ENCODE measurements around the gene CACNB4. TPM values are rescaled to one million over a fixed set of nuclear protein-coding genes. Genes with fewer than 3 reads are reported as not detected.

Gene CACNB4
- total RNA-seq, 1 experiment from 2014 or later, result 1.00 TPM

GRCh38 chr2:151904021-151904420 is 194.8 kb downstream of the CACNB4 start:
- H3K9me3 ChIP-seq, result no peaks in the 10 kb centered on the region
- Mint-ChIP-seq H3K9me3 (ENCODE audit: unreplicated experiment) (no peaks in the 10 kb centered on the region), H3K27ac (ENCODE audit: unreplicated experiment) (no peak overlapping the region), H3K27me3 (ENCODE audit: insufficient read depth, unreplicated experiment) (no peaks in the 10 kb centered on the region), H3K4me1 (ENCODE audit: low read depth, unreplicated experiment) (no peaks in the 10 kb centered on the region), H3K36me3 (ENCODE audit: insufficient read depth, unreplicated experiment) (no peaks in the 10 kb centered on the region), H3K4me3 (ENCODE audit: unreplicated experiment) (no peak overlapping the region)
- DNase-seq, result no peak
- H3K4me3 ChIP-seq (ENCODE audit: low read depth, low read length), result no peak overlapping the region
- H3K36me3 ChIP-seq (ENCODE audit: control insufficient read depth, insufficient read depth, low read length), result no peaks in the 10 kb centered on the region
- POLR2A ChIA-PET, result no interaction called here
- CTCF ChIA-PET, result no interaction called here
- no peaks in the 10 kb centered on the region; the same call in 1 of the 2 replicates for H3K27me3 ChIP-seq (replicated peaks; ENCODE audit: control insufficient read depth, insufficient read depth, low read length)
- no peaks in the 10 kb centered on the region for H3K4me1 ChIP-seq
- intact Hi-C loops (cut with micrococcal nuclease; ENCODE audit: unreplicated experiment), result no loop called here
- TF ChIP-seq CTCF (IDR thresholded peaks at IDR 0.05; ENCODE audit: insufficient read depth in 1 of 2, low read depth in 1 of 2, low read length in 1 of 2, severe bottlenecking in 1 of 2, unreplicated experiment in 1 of 2), result no peak
- no TSS peak for BruUV-seq (replicated peaks)

- intact Hi-C loops (cut with micrococcal nuclease; ENCODE audit: unreplicated experiment), result no loop called here
- no peak overlapping the region for H3K4me3 ChIP-seq (ENCODE audit: low read depth, low read length)
- H3K27me3 Mint-ChIP-seq (ENCODE audit: insufficient read depth, unreplicated experiment), result no peaks in the 10 kb centered on the region
- TF ChIP-seq CTCF (IDR thresholded peaks at IDR 0.05; ENCODE audit: insufficient read depth in 1 of 2, low read depth in 1 of 2, low read length in 1 of 2, severe bottlenecking in 1 of 2, unreplicated experiment in 1 of 2), result no peak
- no peaks in the 10 kb centered on the region for H3K36me3 ChIP-seq (ENCODE audit: control insufficient read depth, insufficient read depth, low read length)
- no peaks in the 10 kb centered on the region for H3K4me1 Mint-ChIP-seq (ENCODE audit: low read depth, unreplicated experiment)
- H3K9me3 Mint-ChIP-seq (ENCODE audit: unreplicated experiment), result no peaks in the 10 kb centered on the region
- no peak overlapping the region for H3K4me3 Mint-ChIP-seq (ENCODE audit: unreplicated experiment)
- BruUV-seq (replicated peaks), result no TSS peak
- CTCF ChIA-PET, result interaction anchor here (0.7 kb wide), 1 partner anchor 73 kb away, joined by 3 read pairs; no protein-coding TSS in a partner anchor
- no peak overlapping the region for H3K27ac Mint-ChIP-seq (ENCODE audit: unreplicated experiment)
- no peak for DNase-seq
- H3K9me3 ChIP-seq, result no peaks in the 10 kb centered on the region
- POLR2A ChIA-PET, result no interaction called here
- no peaks in the 10 kb centered on the region; the same call in 1 of the 2 replicates for H3K27me3 ChIP-seq (replicated peaks; ENCODE audit: control insufficient read depth, insufficient read depth, low read length)
- no peaks in the 10 kb centered on the region for H3K36me3 Mint-ChIP-seq (ENCODE audit: insufficient read depth, unreplicated experiment)
- no peaks in the 10 kb centered on the region for H3K4me1 ChIP-seq
Measured at GRCh38 chr2:151902829-151903228, 196.0 kb downstream of the CACNB4 start.

- Mint-ChIP-seq H3K4me3 (ENCODE audit: unreplicated experiment) (no peak overlapping the region), H3K27ac (ENCODE audit: unreplicated experiment) (no peak overlapping the region), H3K4me1 (ENCODE audit: low read depth, unreplicated experiment) (no peaks in the 10 kb centered on the region), H3K36me3 (ENCODE audit: insufficient read depth, unreplicated experiment) (no peaks in the 10 kb centered on the region), H3K9me3 (ENCODE audit: unreplicated experiment) (peaks cover 1% of the 10 kb centered on the region), H3K27me3 (ENCODE audit: insufficient read depth, unreplicated experiment) (no peaks in the 10 kb centered on the region)
- Histone ChIP-seq H3K27me3 (replicated peaks; ENCODE audit: control insufficient read depth, insufficient read depth, low read length) (no peaks in the 10 kb centered on the region; the same call in 1 of the 2 replicates), H3K36me3 (ENCODE audit: control insufficient read depth, insufficient read depth, low read length) (no peaks in the 10 kb centered on the region), H3K4me3 (ENCODE audit: low read depth, low read length) (no peak overlapping the region), H3K4me1 (no peaks in the 10 kb centered on the region), H3K9me3 (peaks cover 3% of the 10 kb centered on the region; the same call in 1 of the 2 replicates)
- no peak for DNase-seq
- ChIA-PET POLR2A (no interaction called here), CTCF (no interaction called here)
- TF ChIP-seq CTCF (IDR thresholded peaks at IDR 0.05; ENCODE audit: insufficient read depth in 1 of 2, low read depth in 1 of 2, low read length in 1 of 2, severe bottlenecking in 1 of 2, unreplicated experiment in 1 of 2), result no peak
- no TSS peak for BruUV-seq (replicated peaks)
- intact Hi-C loops (cut with micrococcal nuclease; ENCODE audit: unreplicated experiment), result no loop called here
Measured at GRCh38 chr2:151900331-151900730, 198.5 kb downstream of the CACNB4 start.

Measured in Caco-2 (cell line).